ENCODE results near the gene DNPEP.

- TF ChIP-seq CTCF (IDR thresholded peaks at IDR 0.05; ENCODE audit: insufficient read depth, low read length, poor library complexity, severe bottlenecking) (no peak), EZH2phosphoT487 (conservative IDR thresholded peaks at IDR 0.05; ENCODE audit: low read length) (no peak)
Measured at GRCh38 chr2:219428469-219428868, 40.8 kb upstream of the DNPEP start.
